ENCODE measurements around the gene ZDHHC16.
A peak's percentile ranks its signal among the peaks of the same experiment; 100 is the strongest.

Gene ZDHHC16

DNA sequence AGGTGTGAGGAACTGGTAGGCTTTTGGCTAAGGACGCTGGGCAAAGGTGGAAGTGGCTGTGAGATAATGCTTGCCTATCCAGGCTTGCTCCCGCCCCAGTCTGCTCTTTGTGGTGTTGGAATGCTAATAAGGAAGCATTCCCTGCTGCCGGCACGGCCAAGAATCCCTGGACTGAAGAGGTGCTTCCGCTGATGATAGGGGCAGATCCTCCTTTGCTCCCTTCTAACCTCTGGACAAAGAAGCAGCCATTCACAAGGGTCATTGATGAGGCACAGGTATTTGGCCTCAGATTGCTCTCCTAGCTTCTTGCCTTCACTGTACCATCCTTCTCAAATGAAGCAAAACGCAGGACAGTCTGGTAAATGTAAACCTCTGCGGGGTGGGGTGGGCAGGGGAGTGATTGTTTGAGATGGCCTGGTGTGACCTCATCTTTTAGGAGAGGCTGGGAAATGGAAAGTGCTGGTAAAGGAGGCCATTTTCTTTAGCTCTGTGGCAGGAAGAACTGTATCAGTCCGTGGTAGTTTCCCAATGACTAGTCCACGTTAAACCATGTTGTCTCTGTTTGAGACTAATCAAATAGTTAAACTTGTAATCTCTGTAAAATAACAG lies 18.3 kb upstream of the ZDHHC16 start:
- in situ Hi-C loops (cut with HindIII; ENCODE audit: low pct_ligation_motif_present, low pct_unique_long_range_greater_than_20kb, low sequenced_read_pairs), result no loop called here
- peak; percentile 77 for DNase-seq

- in situ Hi-C loops (cut with HindIII; ENCODE audit: low pct_ligation_motif_present, low pct_unique_long_range_greater_than_20kb, low sequenced_read_pairs), result no loop called here
- no peak for DNase-seq
Measured at GRCh38 chr10:97428572-97428981, 17.4 kb upstream of the ZDHHC16 start.

GRCh38 chr10:97434055-97434454 lies 11.9 kb upstream of the ZDHHC16 start:
- in situ Hi-C loops (cut with HindIII; ENCODE audit: low pct_ligation_motif_present, low pct_unique_long_range_greater_than_20kb, low sequenced_read_pairs), result no loop called here
- DNase-seq, result no peak

DNA sequence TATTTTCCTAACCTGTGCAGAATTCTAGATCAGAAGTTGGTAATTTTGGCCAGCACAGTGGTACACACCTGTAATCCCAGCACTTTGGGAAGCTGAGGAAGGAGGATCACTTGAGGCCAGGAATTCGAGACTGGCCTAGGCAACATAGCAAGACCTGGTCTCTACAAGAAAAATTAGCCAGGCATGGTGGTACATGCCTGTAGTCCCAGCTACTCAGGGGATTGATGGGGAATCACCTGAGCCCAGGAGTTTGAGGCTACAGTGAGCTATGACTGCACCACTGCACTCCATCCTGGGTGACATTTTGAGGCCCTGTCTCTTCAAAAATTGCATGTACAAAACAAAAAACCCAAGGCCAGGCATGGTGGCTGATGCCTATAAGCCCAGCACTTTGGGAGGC lies 11.4 kb upstream of the ZDHHC16 start:
- in situ Hi-C loops (cut with HindIII; ENCODE audit: low pct_ligation_motif_present, low pct_unique_long_range_greater_than_20kb, low sequenced_read_pairs), result no loop called here
- DNase-seq, result no peak

GRCh38 chr10:97435211-97435610 lies 10.8 kb upstream of the ZDHHC16 start:
- in situ Hi-C loops (cut with HindIII; ENCODE audit: low pct_ligation_motif_present, low pct_unique_long_range_greater_than_20kb, low sequenced_read_pairs), result no loop called here
- DNase-seq, result no peak

- DNase-seq, result peak; percentile 68
- in situ Hi-C loops (cut with HindIII; ENCODE audit: low pct_ligation_motif_present, low pct_unique_long_range_greater_than_20kb, low sequenced_read_pairs), result no loop called here
Measured at GRCh38 chr10:97442277-97442676, 3.7 kb upstream of the ZDHHC16 start.

DNA sequence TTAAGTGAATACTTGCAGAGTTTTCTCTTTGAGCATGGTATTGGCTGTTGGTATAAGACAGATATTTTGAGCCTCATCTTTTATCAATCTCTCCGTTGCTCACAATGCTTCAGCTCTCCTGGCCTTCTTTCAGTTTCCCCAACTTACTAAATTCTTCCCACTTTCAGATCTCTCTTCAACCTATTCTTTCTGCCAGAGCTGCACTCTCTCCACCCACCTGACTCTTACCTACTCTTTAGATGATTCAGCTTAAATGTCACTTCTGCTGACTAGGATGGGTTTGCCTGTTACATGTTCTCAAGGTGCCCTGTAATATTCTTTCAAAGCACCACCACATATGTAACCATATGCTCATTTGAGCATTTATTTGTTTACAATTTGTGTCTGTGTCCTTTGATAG lies 1.8 kb upstream of the ZDHHC16 start:
- in situ Hi-C loops (cut with HindIII; ENCODE audit: low pct_ligation_motif_present, low pct_unique_long_range_greater_than_20kb, low sequenced_read_pairs), result no loop called here
- no peak for DNase-seq

DNA sequence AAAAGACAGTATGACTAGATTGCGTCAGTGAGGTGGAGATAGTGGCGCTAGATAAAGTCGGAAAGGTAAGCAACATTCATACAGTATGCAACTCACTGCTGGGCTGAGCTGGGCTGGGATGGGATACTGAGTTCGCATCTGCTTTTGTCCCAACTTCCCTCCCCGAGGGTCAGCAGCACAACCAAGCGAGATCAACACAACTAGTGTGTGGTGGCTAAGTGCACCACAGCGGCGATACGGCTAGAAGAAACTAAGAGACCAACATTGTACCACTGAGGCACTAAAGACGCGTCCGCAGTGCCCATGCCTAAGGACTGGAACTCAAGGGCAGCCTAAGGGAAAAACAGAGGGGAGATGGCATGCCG lies 636 bp upstream of the ZDHHC16 start:
- no peak for DNase-seq
- in situ Hi-C loops (cut with HindIII; ENCODE audit: low pct_ligation_motif_present, low pct_unique_long_range_greater_than_20kb, low sequenced_read_pairs), result no loop called here

DNA sequence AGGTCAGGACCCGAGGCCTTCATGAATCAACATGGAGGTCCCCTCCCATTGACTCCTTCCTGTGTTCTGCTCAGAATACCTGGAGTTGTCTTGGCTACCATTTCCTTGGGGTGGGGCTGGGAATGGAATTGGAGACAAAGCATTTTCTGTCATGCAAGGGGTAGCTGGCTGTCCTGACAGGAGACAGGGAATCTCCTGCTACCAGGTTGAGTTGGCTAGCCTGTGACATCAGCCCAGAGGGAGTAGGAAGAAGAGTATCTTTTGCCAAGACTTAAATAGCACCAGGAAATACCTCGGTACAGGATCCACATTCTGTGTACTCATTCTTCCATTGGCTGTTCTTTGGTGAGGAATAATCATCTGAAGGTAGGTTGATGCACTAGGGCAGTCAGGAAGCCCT lies 4.9 kb downstream of the ZDHHC16 start:
- in situ Hi-C loops (cut with HindIII; ENCODE audit: low pct_ligation_motif_present, low pct_unique_long_range_greater_than_20kb, low sequenced_read_pairs), result no loop called here
- DNase-seq, result no peak

DNA sequence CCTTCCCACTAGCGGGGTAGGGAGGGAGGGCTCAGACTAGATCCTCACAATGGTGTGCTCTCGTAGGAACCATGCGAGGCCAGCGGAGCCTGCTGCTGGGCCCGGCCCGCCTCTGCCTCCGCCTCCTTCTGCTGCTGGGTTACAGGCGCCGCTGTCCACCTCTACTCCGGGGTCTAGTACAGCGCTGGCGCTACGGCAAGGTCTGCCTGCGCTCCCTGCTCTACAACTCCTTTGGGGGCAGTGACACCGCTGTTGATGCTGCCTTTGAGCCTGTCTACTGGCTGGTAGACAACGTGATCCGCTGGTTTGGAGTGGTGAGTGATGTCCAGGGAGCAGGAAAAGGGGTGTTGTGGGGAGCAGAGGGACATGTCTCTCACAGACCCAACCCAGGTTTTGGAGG lies 5.6 kb downstream of the ZDHHC16 start:
- in situ Hi-C loops (cut with HindIII; ENCODE audit: low pct_ligation_motif_present, low pct_unique_long_range_greater_than_20kb, low sequenced_read_pairs), result no loop called here
- DNase-seq, result no peak

DNA sequence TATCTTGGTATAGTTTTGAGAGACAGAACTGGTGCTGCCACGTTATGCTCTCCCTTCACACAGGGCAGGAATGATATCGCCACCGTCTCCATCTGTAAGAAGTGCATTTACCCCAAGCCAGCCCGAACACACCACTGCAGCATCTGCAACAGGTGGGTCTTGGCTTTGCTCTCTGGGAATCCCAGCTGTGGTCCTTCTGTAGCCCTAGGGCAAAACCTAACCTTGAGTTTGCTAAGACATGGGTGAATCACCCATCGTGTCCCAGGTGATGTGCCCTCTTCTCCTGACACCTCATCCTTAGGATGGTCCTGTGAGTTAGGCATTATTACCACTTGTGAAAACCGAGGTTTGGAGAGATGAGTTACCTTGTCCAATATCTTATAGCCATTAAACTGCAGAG lies 6.4 kb downstream of the ZDHHC16 start:
- no peak for DNase-seq
- in situ Hi-C loops (cut with HindIII; ENCODE audit: low pct_ligation_motif_present, low pct_unique_long_range_greater_than_20kb, low sequenced_read_pairs), result no loop called here

DNA sequence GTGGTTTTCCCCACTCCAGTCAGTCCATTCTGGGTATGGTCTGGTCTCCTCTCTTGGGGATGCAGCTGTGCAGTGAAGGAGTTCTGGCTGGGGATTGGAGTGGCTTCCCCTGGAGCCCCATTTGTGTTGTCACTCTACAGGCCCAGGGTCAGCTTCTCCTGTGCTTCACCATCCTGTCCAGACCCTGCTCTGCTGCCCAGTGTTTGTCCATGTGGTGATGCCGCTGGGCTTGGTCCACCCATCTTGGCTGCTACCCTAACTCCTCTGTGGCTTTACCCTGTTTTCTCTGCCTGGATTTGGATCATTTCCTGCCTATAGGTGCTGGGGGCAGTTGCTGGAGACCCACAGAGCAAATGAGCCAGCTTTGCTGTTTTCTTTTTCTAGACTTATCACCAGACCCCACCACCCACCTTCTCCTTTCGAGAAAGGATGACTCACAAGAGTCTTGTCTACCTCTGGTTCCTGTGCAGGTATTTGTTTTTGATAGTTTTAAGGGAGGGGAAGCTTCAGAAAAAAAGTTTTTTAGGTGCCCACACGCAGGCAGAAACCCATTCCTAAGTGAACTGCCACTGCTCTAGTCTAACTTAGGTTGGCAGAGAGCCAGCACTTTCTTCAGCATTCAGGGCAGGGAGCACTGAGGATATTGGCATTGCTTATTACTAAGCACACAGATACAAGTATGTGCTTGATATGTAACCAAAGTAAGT lies 8.5 kb downstream of the ZDHHC16 start:
- DNase-seq, result no peak
- in situ Hi-C loops (cut with HindIII; ENCODE audit: low pct_ligation_motif_present, low pct_unique_long_range_greater_than_20kb, low sequenced_read_pairs), result no loop called here

GRCh38 chr10:97456034-97456685 lies 10.2 kb downstream of the ZDHHC16 start:
- in situ Hi-C loops (cut with HindIII; ENCODE audit: low pct_ligation_motif_present, low pct_unique_long_range_greater_than_20kb, low sequenced_read_pairs), result no loop called here

DNA sequence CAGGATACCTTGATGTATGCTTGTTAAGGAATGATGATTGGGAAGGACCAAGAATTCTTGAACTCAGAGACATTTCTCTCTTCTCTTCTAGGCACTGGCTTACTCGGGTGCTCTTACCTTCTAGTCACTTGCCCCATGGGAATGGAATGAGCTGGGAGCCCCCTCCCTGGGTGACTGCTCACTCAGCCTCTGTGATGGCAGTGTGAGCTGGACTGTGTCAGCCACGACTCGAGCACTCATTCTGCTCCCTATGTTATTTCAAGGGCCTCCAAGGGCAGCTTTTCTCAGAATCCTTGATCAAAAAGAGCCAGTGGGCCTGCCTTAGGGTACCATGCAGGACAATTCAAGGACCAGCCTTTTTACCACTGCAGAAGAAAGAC lies 10.7 kb downstream of the ZDHHC16 start:
- DNase-seq, result no peak
- in situ Hi-C loops (cut with HindIII; ENCODE audit: low pct_ligation_motif_present, low pct_unique_long_range_greater_than_20kb, low sequenced_read_pairs), result no loop called here

More at GRCh38 chr10:97456034-97456685, 10.2 kb downstream of the ZDHHC16 start:
- no peak for DNase-seq

DNA sequence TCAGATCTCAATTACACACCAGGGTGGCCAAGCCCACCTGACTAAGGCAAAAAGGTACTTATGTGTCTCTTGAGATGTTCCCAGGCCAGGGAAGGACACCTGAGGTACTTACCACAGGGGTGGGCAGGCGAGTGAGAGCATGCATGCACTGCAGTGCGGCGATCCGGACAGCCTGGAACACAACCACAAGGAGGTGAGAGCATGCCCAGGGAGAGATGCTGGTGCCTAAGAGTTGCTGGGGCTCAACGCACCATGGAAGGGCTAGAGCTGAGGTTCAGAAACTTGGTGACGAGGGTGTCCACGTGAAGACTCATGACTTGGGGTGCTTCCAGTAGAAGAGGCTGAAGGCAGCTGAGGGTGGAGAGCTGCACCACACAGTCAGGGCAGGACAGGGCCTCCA lies 13.1 kb downstream of the ZDHHC16 start:
- DNase-seq, result no peak
- in situ Hi-C loops (cut with HindIII; ENCODE audit: low pct_ligation_motif_present, low pct_unique_long_range_greater_than_20kb, low sequenced_read_pairs), result no loop called here

DNA sequence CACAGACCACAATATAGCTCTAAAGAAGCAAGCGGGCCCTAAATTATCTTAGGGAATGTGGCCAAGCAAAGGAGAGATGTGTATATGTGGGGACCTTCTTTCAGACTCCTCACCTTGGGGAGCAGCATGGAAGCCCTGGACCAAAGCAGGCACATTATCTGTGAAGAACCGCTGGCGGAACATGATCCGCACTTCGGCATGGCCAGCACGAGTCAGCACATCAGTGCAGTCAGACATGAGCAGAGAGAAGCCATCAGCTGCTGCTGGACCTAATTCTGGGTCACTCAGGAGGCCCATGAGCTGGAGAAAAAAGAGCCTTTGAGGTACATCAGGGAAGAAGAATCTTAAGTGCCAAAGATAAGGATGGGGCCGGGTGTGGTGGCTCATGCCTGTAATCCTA lies 14.0 kb downstream of the ZDHHC16 start:
- in situ Hi-C loops (cut with HindIII; ENCODE audit: low pct_ligation_motif_present, low pct_unique_long_range_greater_than_20kb, low sequenced_read_pairs), result no loop called here
- DNase-seq, result no peak

DNA sequence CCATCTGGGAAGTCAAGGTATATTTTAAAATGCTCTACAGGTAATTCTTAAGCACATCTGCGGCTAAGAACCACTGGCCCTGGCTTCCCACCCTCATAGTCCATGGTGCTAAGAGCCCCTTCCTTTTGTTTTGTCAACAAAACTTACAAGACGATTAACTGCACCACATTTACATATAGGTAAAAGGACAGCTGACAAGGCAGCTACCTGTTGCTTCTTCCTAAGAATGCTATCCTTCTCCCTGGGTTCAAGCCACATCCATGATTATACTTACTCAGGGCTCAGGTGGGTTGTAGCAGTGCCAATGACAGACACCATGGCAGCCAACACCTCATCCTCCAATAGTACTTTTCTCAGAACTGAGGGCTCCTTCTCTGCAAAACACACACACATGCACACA lies 16.3 kb downstream of the ZDHHC16 start:
- DNase-seq, result no peak
- in situ Hi-C loops (cut with HindIII; ENCODE audit: low pct_ligation_motif_present, low pct_unique_long_range_greater_than_20kb, low sequenced_read_pairs), result no loop called here

DNA sequence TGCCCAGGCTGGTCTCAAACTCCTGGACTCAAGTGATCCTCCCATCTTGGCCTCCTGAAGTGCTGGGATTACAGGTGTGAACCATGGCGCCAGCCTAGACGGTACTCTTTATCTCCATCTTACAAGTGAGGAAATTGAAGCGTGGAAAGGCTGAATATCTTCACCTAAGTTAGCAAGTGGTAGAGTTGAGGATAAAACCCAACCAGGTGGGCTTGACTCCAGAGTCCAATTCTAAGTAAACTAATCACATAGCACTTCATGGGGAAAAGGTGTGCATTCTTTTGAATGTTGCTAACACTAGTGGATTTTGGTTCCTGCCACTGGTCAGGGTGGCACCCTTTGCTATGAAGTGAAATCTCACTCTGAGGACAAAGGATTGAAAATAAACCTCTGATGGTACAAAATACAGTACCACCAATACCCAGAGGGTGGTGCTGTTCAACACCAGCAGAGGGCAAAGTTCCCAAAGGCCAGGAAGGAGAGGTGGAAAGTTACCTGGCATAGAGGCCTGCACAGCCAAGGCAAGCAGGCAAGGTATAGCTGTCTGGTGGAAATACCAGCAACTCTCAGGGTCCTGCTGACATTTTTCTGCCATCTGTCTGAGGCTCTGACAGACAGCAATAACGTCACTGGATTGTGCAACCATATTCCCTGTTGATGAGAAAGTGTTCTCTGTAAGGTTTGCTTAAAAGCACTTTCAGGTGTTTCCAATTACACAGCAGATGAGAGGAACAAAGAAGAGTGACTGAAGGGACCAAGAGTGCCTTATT lies 17.6 kb downstream of the ZDHHC16 start:
- peak; percentile 57 for DNase-seq
- in situ Hi-C loops (cut with HindIII; ENCODE audit: low pct_ligation_motif_present, low pct_unique_long_range_greater_than_20kb, low sequenced_read_pairs), result no loop called here

- DNase-seq, result no peak
- in situ Hi-C loops (cut with HindIII; ENCODE audit: low pct_ligation_motif_present, low pct_unique_long_range_greater_than_20kb, low sequenced_read_pairs), result no loop called here
Measured at GRCh38 chr10:97464226-97464625, 18.3 kb downstream of the ZDHHC16 start.
